ENCODE data around the gene CCDC86.

DNA sequence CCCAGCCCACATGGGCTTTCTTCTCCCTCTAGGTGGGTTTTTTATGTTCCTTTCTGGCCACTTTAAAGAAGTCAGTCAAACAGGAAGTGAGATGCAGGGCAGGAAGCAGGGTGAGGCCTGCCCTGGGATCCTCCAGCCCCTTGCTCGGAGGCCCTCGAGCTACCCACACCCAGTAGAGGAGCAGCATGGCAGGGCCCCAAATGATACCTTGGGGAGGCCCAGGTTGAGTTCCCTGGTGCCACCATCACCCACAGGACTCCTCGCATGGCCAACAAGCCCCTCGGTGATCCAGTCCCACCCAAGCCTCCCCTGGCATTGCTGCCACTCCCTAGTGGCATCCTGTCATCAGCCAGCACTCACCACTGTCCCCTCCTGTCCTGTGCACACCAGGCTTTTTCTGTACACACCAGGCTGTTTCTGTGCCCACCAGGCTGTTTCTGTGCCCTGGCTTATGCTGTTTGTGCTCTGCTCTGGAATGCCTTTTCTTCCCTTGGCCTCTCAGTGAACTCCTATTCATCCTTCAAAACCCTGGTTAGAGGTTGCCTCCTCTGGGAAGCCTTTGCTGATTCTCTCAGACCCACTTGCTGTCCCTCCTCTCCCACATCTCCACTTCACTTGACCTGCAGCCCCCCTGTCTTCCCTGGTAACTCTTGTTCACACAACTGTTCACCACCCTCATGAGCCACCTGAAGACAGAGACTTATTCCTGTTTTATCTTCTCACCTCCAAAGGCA lies 17.0 kb downstream of the CCDC86 start:
- TF ChIP-seq, protein P1, sequence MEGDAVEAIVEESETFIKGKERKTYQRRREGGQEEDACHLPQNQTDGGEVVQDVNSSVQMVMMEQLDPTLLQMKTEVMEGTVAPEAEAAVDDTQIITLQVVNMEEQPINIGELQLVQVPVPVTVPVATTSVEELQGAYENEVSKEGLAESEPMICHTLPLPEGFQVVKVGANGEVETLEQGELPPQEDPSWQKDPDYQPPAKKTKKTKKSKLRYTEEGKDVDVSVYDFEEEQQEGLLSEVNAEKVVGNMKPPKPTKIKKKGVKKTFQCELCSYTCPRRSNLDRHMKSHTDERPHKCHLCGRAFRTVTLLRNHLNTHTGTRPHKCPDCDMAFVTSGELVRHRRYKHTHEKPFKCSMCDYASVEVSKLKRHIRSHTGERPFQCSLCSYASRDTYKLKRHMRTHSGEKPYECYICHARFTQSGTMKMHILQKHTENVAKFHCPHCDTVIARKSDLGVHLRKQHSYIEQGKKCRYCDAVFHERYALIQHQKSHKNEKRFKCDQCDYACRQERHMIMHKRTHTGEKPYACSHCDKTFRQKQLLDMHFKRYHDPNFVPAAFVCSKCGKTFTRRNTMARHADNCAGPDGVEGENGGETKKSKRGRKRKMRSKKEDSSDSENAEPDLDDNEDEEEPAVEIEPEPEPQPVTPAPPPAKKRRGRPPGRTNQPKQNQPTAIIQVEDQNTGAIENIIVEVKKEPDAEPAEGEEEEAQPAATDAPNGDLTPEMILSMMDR (IDR thresholded peaks at IDR 0.05; ENCODE audit: low read depth, low read length, poor library complexity, severe bottlenecking) = no peak
- TF ChIP-seq EZH2phosphoT487 (IDR thresholded peaks at IDR 0.05; ENCODE audit: borderline replicate concordance, low read length) = no peak

Measured in DOHH2 (cell line).